ENCODE data around the gene TNIK.

DNA sequence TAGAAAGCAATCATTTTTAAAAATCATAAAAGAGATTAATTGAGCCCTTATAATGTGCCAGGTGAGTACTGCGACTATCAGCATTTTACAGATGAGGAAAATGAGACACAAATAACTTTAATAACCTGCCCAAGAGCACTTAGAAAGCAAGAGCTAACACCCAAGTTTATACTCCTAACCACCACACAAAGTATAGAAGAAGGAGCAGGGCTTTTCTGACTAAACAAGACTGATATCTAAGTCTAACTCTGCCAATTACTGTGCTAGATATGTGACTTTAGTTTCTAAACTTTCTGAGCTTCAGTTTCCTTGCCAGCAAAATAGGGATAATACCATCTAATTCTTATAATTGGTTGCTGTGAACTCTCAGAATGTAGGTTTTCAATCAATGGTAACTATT, 47.7 kb downstream of the TNIK start:
- TF ChIP-seq, protein P1, sequence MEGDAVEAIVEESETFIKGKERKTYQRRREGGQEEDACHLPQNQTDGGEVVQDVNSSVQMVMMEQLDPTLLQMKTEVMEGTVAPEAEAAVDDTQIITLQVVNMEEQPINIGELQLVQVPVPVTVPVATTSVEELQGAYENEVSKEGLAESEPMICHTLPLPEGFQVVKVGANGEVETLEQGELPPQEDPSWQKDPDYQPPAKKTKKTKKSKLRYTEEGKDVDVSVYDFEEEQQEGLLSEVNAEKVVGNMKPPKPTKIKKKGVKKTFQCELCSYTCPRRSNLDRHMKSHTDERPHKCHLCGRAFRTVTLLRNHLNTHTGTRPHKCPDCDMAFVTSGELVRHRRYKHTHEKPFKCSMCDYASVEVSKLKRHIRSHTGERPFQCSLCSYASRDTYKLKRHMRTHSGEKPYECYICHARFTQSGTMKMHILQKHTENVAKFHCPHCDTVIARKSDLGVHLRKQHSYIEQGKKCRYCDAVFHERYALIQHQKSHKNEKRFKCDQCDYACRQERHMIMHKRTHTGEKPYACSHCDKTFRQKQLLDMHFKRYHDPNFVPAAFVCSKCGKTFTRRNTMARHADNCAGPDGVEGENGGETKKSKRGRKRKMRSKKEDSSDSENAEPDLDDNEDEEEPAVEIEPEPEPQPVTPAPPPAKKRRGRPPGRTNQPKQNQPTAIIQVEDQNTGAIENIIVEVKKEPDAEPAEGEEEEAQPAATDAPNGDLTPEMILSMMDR (IDR thresholded peaks at IDR 0.05), result no peak
- TF ChIP-seq POLR2A (IDR thresholded peaks at IDR 0.05), result no peak
